Measurements from ENCODE around the gene CLSTN2. TPM values are rescaled to one million over a fixed set of nuclear protein-coding genes. Genes with fewer than 3 reads are reported as not detected.

The CLSTN2 gene
- total and polyA plus RNA-seq, 10 donors = 0.02 to 0.22 (median 0.13) TPM; not detected in 1

DNA sequence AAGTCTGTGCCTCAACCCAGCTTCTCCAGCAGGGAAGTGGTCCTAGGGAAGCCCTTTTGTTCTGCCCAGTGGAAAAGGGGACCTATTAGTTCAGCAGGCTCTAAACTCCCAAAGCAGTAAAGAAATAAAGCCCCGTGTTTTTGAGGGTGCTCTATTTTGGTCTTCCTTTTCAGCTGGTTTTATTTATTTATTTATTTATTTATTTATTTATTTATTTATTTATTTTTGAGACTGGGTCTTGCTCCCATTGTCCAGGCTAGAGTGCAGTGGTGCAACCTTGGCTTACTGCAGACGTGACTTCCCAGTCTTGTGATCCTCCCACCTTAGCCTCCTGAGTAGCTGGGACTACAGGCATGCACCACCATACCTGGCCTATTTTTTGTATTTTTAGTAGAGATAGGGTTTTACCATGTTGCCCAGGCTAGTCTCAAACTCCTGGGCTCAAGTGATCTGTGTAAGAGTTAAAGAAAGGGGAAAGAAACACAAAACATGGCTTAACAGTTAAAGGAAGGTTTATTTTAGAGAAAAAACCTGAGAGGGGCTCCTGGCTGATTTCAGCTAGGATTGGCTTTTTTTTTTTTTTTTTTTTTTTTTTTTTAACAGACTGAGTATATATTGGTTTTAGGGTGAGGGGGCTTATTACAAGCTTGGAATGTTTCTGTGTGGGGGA is 154.6 kb downstream of the CLSTN2 start:
- Histone ChIP-seq H3K27ac (no peak overlapping the region), H3K27me3 (replicated peaks in 1 of 7) (peaks cover 0 to 3% (median 0%) of the 10 kb centered on the region in 7 donors), H3K36me3 (no peaks in the 10 kb centered on the region), H3K9me3 (peaks cover 0 to 5% (median 0%) of the 10 kb centered on the region in 8 donors), H3K4me3 (no peak overlapping the region), H3K4me1 (no peaks in the 10 kb centered on the region)
- no peak for DNase-seq
- TF ChIP-seq, protein P1, sequence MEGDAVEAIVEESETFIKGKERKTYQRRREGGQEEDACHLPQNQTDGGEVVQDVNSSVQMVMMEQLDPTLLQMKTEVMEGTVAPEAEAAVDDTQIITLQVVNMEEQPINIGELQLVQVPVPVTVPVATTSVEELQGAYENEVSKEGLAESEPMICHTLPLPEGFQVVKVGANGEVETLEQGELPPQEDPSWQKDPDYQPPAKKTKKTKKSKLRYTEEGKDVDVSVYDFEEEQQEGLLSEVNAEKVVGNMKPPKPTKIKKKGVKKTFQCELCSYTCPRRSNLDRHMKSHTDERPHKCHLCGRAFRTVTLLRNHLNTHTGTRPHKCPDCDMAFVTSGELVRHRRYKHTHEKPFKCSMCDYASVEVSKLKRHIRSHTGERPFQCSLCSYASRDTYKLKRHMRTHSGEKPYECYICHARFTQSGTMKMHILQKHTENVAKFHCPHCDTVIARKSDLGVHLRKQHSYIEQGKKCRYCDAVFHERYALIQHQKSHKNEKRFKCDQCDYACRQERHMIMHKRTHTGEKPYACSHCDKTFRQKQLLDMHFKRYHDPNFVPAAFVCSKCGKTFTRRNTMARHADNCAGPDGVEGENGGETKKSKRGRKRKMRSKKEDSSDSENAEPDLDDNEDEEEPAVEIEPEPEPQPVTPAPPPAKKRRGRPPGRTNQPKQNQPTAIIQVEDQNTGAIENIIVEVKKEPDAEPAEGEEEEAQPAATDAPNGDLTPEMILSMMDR (IDR thresholded peaks at IDR 0.05 in 8 of 11, conservative IDR thresholded peaks at IDR 0.05 in 3 of 11) = no peak
- TF ChIP-seq POLR2A (IDR thresholded peaks at IDR 0.05) (no peak), POLR2AphosphoS5 (IDR thresholded peaks at IDR 0.05) (no peak)
- intact Hi-C loops (cut with DNase I; ENCODE audit: low total_unique reads) = no loop called here
- 78 to 90% (median 88%) methylated on average over 2 of the region's 2 CpGs for WGBS, 5 donors

DNA sequence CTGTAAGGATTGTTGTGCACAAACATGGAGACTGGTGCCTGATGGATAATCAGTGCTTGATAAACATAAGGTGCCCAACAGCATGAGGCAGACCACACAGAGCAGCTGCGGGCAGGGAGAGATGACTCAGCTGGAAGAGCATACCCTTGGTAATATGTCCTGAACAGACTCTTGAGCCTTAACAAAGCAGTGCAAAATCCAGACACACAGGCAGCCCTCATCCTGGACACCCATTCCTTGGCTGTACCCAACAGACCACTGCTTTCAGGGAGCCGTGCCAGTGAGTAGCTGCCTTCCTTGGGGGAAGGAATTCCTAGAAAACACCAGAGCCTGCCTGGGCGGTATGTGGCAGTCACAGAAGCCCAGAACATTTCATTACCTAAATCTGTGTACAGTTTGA is 156.2 kb downstream of the CLSTN2 start:
- intact Hi-C loops (cut with DNase I; ENCODE audit: low total_unique reads) = no loop called here
- no peak for TF ChIP-seq POLR2A (IDR thresholded peaks at IDR 0.05)
- TF ChIP-seq, protein P1 (IDR thresholded peaks at IDR 0.05 in 8 of 11, conservative IDR thresholded peaks at IDR 0.05 in 3 of 11) = no peak
- no peak for TF ChIP-seq POLR2AphosphoS5 (IDR thresholded peaks at IDR 0.05)
- no peak for DNase-seq

DNA sequence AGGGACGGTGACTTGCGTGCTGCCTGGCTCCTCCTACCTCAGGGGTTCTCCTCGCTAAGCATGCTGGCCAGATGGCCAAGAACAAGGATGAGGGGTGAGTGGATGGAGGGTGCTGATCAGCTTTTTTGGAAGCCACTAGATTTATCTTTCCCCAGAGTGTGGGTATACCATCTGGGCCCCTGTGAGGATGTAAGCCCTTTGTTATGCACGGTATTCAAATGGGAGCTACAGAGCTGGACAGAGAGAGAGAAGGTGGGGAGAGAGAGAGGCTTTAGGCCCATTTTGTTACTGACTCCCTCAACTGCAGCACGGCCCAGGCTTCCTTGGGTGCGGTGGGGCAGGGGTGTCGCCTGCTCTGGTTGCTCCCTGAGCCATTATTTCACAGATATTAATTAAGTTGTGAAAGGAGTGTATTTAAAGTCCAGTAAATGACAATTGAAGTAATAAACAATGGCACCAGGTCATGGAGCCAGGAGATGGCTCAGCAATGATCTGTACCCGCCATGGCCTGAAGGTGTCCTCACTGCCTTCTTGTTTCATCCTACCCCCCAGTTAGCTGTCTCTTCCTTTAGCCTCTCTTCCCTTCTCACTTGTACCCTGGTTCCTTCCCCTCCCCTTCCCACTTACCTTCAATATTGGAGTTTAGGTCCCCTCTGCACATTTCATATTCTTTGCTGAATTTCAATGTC is 158.0 kb downstream of the CLSTN2 start:
- H3K9me3 ChIP-seq = peaks cover 0 to 5% (median 0%) of the 10 kb centered on the region in 8 donors
- H3K27me3 ChIP-seq (replicated peaks in 1 of 7) = peaks cover 0 to 3% (median 0%) of the 10 kb centered on the region in 7 donors
- no peak overlapping the region for H3K27ac ChIP-seq
- WGBS, 5 donors = 77 to 83% (median 80%) methylated on average over 8 of the region's 8 CpGs
- intact Hi-C loops (cut with DNase I; ENCODE audit: low total_unique reads) = no loop called here
- no peak for DNase-seq
- H3K4me3 ChIP-seq = no peak overlapping the region
- TF ChIP-seq POLR2A (IDR thresholded peaks at IDR 0.05) = no peak
- H3K36me3 ChIP-seq = no peaks in the 10 kb centered on the region
- H3K4me1 ChIP-seq = no peaks in the 10 kb centered on the region

More for the DNA sequence above, 156.2 kb downstream of the CLSTN2 start:
- H3K36me3 ChIP-seq = no peaks in the 10 kb centered on the region
- H3K9me3 ChIP-seq = peaks cover 0 to 5% (median 0%) of the 10 kb centered on the region in 8 donors
- no peak overlapping the region for H3K4me3 ChIP-seq
- WGBS, 5 donors = 73 to 88% (median 84%) methylated on average over 3 of the region's 3 CpGs
- H3K27me3 ChIP-seq (replicated peaks in 1 of 7) = peaks cover 0 to 3% (median 0%) of the 10 kb centered on the region in 7 donors
- H3K27ac ChIP-seq = no peak overlapping the region
- H3K4me1 ChIP-seq = no peaks in the 10 kb centered on the region

DNA sequence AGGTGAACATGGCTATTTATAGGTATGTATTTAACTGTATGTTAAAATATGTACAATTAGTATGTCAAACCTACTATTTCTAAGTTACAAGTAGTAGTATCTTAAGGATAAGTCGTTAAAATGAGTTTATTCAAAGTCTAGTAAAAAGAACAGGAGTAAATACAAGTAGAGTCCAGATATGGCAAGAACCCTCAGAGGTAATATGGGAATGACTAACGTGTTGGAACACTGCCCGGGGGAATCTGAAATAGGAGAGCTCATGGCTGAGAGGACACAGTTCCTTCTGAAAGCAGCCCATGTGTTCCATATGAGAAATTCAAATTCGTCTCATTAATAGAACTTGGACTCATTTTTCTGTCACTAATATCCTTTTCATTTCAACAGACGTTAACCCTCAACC is 158.8 kb downstream of the CLSTN2 start:
- Histone ChIP-seq H3K9me3 (peaks cover 0 to 5% (median 0%) of the 10 kb centered on the region in 8 donors), H3K36me3 (no peaks in the 10 kb centered on the region), H3K27me3 (replicated peaks in 1 of 7) (peaks cover 0 to 3% (median 0%) of the 10 kb centered on the region in 7 donors), H3K4me1 (no peaks in the 10 kb centered on the region), H3K27ac (no peak overlapping the region), H3K4me3 (no peak overlapping the region)
- intact Hi-C loops (cut with DNase I; ENCODE audit: low total_unique reads) = no loop called here
- TF ChIP-seq POLR2AphosphoS5 (IDR thresholded peaks at IDR 0.05) = no peak
- TF ChIP-seq, protein P1 (IDR thresholded peaks at IDR 0.05 in 8 of 11, conservative IDR thresholded peaks at IDR 0.05 in 3 of 11) = no peak
- TF ChIP-seq POLR2A (IDR thresholded peaks at IDR 0.05) = no peak
- DNase-seq = no peak
- WGBS, 5 donors = 55 to 67% (median 61%) methylated on average over 5 of the region's 5 CpGs
